Measurements from ENCODE around the gene CNTN4.

Gene CNTN4

DNA sequence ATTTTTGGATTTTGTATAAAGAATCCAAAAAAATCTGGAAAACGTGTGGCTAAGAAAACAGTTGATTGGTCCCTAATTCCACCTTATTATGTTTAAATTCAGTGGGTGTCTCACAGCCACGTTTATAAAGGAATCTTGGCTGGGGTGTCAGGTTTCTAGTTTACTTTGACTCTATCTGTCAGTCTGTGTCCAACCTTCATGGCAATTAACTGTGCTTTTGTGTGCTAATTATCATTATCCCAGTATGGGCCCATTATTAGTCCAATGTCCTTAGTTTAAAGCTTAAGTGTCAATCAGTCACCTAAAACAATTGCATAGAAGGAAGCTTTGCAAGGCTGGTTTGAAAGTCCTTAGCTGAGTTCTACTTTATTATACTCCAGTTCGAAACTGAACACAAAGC lies 3.7 kb upstream of the CNTN4 start:
- Histone ChIP-seq H3K36me3 (ENCODE audit: control insufficient read depth in 1 of 2, insufficient read depth in 2 of 2, low read depth in 1 of 2, low read length in 2 of 2) (no peaks in the 10 kb centered on the region), H3K27me3 (ENCODE audit: control insufficient read depth in 1 of 2, insufficient read depth in 1 of 2, low read length in 2 of 2) (peaks cover 33 to 39% of the 10 kb centered on the region in 2 experiments), H2BK15ac (ENCODE audit: low read depth, poor library complexity, severe bottlenecking) (no peak overlapping the region), H2BK5ac (ENCODE audit: low read depth, low read length, poor library complexity, severe bottlenecking) (no peak overlapping the region), H3K79me1 (replicated peaks; ENCODE audit: low read length, poor library complexity, severe bottlenecking) (no peaks in the 10 kb centered on the region), H2BK120ac (ENCODE audit: low read depth, low read length) (no peak overlapping the region), H3K4me2 (ENCODE audit: low read length, poor library complexity, severe bottlenecking) (no peak overlapping the region), H4K91ac (ENCODE audit: low read length) (no peak overlapping the region), H3K4me3 (ENCODE audit: insufficient read depth in 1 of 2, low read depth in 1 of 2, low read length in 2 of 2) (no peak overlapping the region), H2AFZ (ENCODE audit: low read depth, low read length) (no peak overlapping the region), H3K4ac (ENCODE audit: low read depth in 1 of 2, low read length in 2 of 2) (no peak overlapping the region), H3K23ac (ENCODE audit: low read length in 2 of 2) (no peak overlapping the region), H3K9ac (ENCODE audit: low read length) (no peak overlapping the region), H2BK12ac (ENCODE audit: low read length in 2 of 2) (no peak overlapping the region), H4K8ac (ENCODE audit: low read length) (no peak overlapping the region), H3K18ac (ENCODE audit: low read depth in 1 of 2, low read length in 2 of 2) (no peak overlapping the region), H2AK5ac (ENCODE audit: low read length, severe bottlenecking) (no peak overlapping the region), H3K4me1 (ENCODE audit: control insufficient read depth, insufficient read depth, low read depth, low read length) (peaks cover 21% of the 10 kb centered on the region), H3K14ac (ENCODE audit: low read length in 2 of 2) (no peak overlapping the region), H3K27ac (ENCODE audit: low read length, poor library complexity, severe bottlenecking) (no peak overlapping the region), H3K9me3 (ENCODE audit: control insufficient read depth, low read length) (no peaks in the 10 kb centered on the region)
- DNase-seq = no peak
- 80% methylated on average over 2 of the region's 3 CpGs for WGBS

GRCh38 chr3:2096216-2096615 lies 2.5 kb upstream of the CNTN4 start:
- H2BK15ac ChIP-seq (ENCODE audit: low read depth, poor library complexity, severe bottlenecking) = no peak overlapping the region
- H4K91ac ChIP-seq (ENCODE audit: low read length) = no peak overlapping the region
- H3K9ac ChIP-seq (ENCODE audit: low read length) = no peak overlapping the region
- H3K4me1 ChIP-seq (ENCODE audit: control insufficient read depth, insufficient read depth, low read depth, low read length) = peaks cover 21% of the 10 kb centered on the region
- H3K27me3 ChIP-seq (ENCODE audit: control insufficient read depth in 1 of 2, insufficient read depth in 1 of 2, low read length in 2 of 2) = peaks cover 44 to 52% of the 10 kb centered on the region in 2 experiments
- no peak overlapping the region for H3K27ac ChIP-seq (ENCODE audit: low read length, poor library complexity, severe bottlenecking)
- no peak for DNase-seq
- H3K9me3 ChIP-seq (ENCODE audit: control insufficient read depth, low read length) = no peaks in the 10 kb centered on the region
- H2AK5ac ChIP-seq (ENCODE audit: low read length, severe bottlenecking) = no peak overlapping the region
- peak overlapping the region in 1 of 2 experiments; percentile 39 for H3K4ac ChIP-seq (ENCODE audit: low read depth in 1 of 2, low read length in 2 of 2)
- peak overlapping the region; percentile 5 to 33 for H3K18ac ChIP-seq (ENCODE audit: low read depth in 1 of 2, low read length in 2 of 2)
- H3K4me3 ChIP-seq (ENCODE audit: insufficient read depth in 1 of 2, low read depth in 1 of 2, low read length in 2 of 2) = no peak overlapping the region
- no peak overlapping the region for H3K23ac ChIP-seq (ENCODE audit: low read length in 2 of 2)
- no peak overlapping the region for H4K8ac ChIP-seq (ENCODE audit: low read length)
- H3K36me3 ChIP-seq (ENCODE audit: control insufficient read depth in 1 of 2, insufficient read depth in 2 of 2, low read depth in 1 of 2, low read length in 2 of 2) = no peaks in the 10 kb centered on the region
- H3K4me2 ChIP-seq (ENCODE audit: low read length, poor library complexity, severe bottlenecking) = no peak overlapping the region
- H2BK5ac ChIP-seq (ENCODE audit: low read depth, low read length, poor library complexity, severe bottlenecking) = no peak overlapping the region
- peak overlapping the region; percentile 28 to 73 for H2BK12ac ChIP-seq (ENCODE audit: low read length in 2 of 2)
- H3K14ac ChIP-seq (ENCODE audit: low read length in 2 of 2) = no peak overlapping the region
- no peaks in the 10 kb centered on the region for H3K79me1 ChIP-seq (replicated peaks; ENCODE audit: low read length, poor library complexity, severe bottlenecking)
- H2AFZ ChIP-seq (ENCODE audit: low read depth, low read length) = no peak overlapping the region
- WGBS = 56% methylated on average over 6 of the region's 7 CpGs
- no peak overlapping the region for H2BK120ac ChIP-seq (ENCODE audit: low read depth, low read length)

DNA sequence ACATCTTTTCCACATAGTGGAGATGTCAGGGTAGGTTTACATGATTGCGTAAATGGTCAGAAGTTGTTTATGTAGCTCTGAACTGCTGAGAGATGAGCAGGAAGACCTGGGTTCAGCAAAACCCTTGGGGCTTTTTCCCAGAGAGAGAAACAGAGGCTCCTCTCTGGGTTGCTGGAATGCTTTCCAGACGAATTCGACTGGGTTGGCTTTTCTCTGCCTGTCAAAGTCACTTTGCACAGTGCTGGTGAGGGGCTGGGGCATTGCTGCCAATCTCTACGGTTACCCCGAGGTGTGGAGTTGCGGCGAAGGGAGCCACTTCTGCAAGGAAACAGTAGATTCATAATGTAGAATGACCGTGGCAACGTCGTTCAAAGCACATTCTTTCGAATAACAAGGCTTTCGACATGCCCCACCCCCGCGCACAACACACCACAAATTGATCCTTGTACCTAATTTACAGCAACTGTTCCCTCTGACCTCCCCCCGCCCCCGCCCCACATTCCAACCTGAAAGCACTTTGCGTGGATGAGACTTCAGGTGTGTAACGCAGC lies 950 bp upstream of the CNTN4 start:
- Histone ChIP-seq H3K27ac (ENCODE audit: low read length, poor library complexity, severe bottlenecking) (no peak overlapping the region), H3K14ac (ENCODE audit: low read length in 2 of 2) (peak overlapping the region in 1 of 2 experiments; percentile 41), H3K27me3 (ENCODE audit: control insufficient read depth in 1 of 2, insufficient read depth in 1 of 2, low read length in 2 of 2) (peaks cover 44 to 52% of the 10 kb centered on the region in 2 experiments), H3K9ac (ENCODE audit: low read length) (no peak overlapping the region), H2BK15ac (ENCODE audit: low read depth, poor library complexity, severe bottlenecking) (no peak overlapping the region), H3K4me3 (ENCODE audit: insufficient read depth in 1 of 2, low read depth in 1 of 2, low read length in 2 of 2) (no peak overlapping the region), H3K79me1 (replicated peaks; ENCODE audit: low read length, poor library complexity, severe bottlenecking) (no peaks in the 10 kb centered on the region), H3K9me3 (ENCODE audit: control insufficient read depth, low read length) (no peaks in the 10 kb centered on the region), H3K23ac (ENCODE audit: low read length in 2 of 2) (no peak overlapping the region), H3K4ac (ENCODE audit: low read depth in 1 of 2, low read length in 2 of 2) (peak overlapping the region in 1 of 2 experiments; percentile 86), H2BK12ac (ENCODE audit: low read length in 2 of 2) (peak overlapping the region in 1 of 2 experiments; percentile 89), H3K36me3 (ENCODE audit: control insufficient read depth in 1 of 2, insufficient read depth in 2 of 2, low read depth in 1 of 2, low read length in 2 of 2) (no peaks in the 10 kb centered on the region), H4K91ac (ENCODE audit: low read length) (no peak overlapping the region), H2BK120ac (ENCODE audit: low read depth, low read length) (peak overlapping the region; percentile 56), H3K18ac (ENCODE audit: low read depth in 1 of 2, low read length in 2 of 2) (peak overlapping the region; percentile 70 to 85), H4K8ac (ENCODE audit: low read length) (no peak overlapping the region), H3K4me2 (ENCODE audit: low read length, poor library complexity, severe bottlenecking) (peak overlapping the region; percentile 67), H3K4me1 (ENCODE audit: control insufficient read depth, insufficient read depth, low read depth, low read length) (peaks cover 21% of the 10 kb centered on the region), H2AFZ (ENCODE audit: low read depth, low read length) (no peak overlapping the region), H2BK5ac (ENCODE audit: low read depth, low read length, poor library complexity, severe bottlenecking) (no peak overlapping the region), H2AK5ac (ENCODE audit: low read length, severe bottlenecking) (no peak overlapping the region)
- DNase-seq = peak; percentile 95
- WGBS = 2% methylated on average over 18 of the region's 18 CpGs

DNA sequence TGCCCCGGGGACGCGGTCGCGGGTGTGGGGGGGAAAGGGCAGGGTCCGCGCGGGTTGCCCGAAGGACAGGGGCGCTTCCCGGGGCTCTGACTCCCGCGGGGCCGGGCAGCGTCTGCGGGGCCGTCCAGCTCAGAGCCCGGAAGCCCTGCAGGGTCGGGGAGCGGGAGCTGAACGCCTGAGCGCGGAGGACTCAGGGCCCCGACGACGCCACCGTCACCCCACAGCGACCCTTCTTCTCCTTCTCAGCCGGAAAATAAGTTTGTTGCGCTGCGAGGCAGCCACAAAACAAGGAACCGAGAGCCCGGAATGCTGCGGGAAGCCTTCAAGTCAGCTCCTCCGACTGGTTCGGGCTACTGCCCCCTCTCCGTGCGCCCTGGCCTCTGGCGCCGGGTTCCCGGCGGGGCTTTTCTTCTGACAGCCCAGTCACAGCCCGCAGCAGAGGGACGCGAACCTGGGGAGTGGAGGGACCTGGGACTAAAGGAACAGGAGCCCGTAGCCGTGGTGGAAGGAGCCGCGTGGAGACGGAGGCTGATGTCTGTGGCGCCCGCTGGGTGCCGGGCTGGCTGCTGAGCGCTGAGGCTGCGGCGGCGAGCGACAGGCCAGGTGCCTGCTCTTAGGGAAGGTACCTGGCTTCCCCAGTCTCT lies 484 bp downstream of the CNTN4 start:
- Histone ChIP-seq H2BK15ac (ENCODE audit: low read depth, poor library complexity, severe bottlenecking) (peak overlapping the region; percentile 26), H3K36me3 (ENCODE audit: control insufficient read depth in 1 of 2, insufficient read depth in 2 of 2, low read depth in 1 of 2, low read length in 2 of 2) (no peaks in the 10 kb centered on the region), H2BK12ac (ENCODE audit: low read length in 2 of 2) (peak overlapping the region in 1 of 2 experiments; percentile 97), H2AK5ac (ENCODE audit: low read length, severe bottlenecking) (no peak overlapping the region), H2BK120ac (ENCODE audit: low read depth, low read length) (peak overlapping the region; percentile 77), H3K9ac (ENCODE audit: low read length) (no peak overlapping the region), H3K4me2 (ENCODE audit: low read length, poor library complexity, severe bottlenecking) (peak overlapping the region; percentile 67), H3K14ac (ENCODE audit: low read length in 2 of 2) (peak overlapping the region in 1 of 2 experiments; percentile 41), H3K9me3 (ENCODE audit: control insufficient read depth, low read length) (peaks cover under 1% of the 10 kb centered on the region), H2BK5ac (ENCODE audit: low read depth, low read length, poor library complexity, severe bottlenecking) (no peak overlapping the region), H4K8ac (ENCODE audit: low read length) (peak overlapping the region; percentile 94), H3K27ac (ENCODE audit: low read length, poor library complexity, severe bottlenecking) (no peak overlapping the region), H3K4ac (ENCODE audit: low read depth in 1 of 2, low read length in 2 of 2) (peak overlapping the region in 1 of 2 experiments; percentile 81), H3K18ac (ENCODE audit: low read depth in 1 of 2, low read length in 2 of 2) (peak overlapping the region; percentile 95 to 98), H3K79me1 (replicated peaks; ENCODE audit: low read length, poor library complexity, severe bottlenecking) (no peaks in the 10 kb centered on the region), H2AFZ (ENCODE audit: low read depth, low read length) (peak overlapping the region; percentile 39), H3K4me1 (ENCODE audit: control insufficient read depth, insufficient read depth, low read depth, low read length) (peaks cover 21% of the 10 kb centered on the region), H3K27me3 (ENCODE audit: control insufficient read depth in 1 of 2, insufficient read depth in 1 of 2, low read length in 2 of 2) (peaks cover 44 to 52% of the 10 kb centered on the region in 2 experiments), H3K4me3 (ENCODE audit: insufficient read depth in 1 of 2, low read depth in 1 of 2, low read length in 2 of 2) (peak overlapping the region in 1 of 2 experiments; percentile 59), H4K91ac (ENCODE audit: low read length) (peak overlapping the region; percentile 92), H3K23ac (ENCODE audit: low read length in 2 of 2) (peak overlapping the region in 1 of 2 experiments; percentile 89)
- WGBS = under 1% methylated on average over 39 of the region's 58 CpGs
- peak; percentile 69 for DNase-seq
